ENCODE measurements around the gene PEAK1.

PEAK1 gene

GRCh38 chr15:77060546-77060945, 359.4 kb downstream of the PEAK1 start:
- Histone ChIP-seq H4K8ac (ENCODE audit: low read length) (no peak overlapping the region), H2BK12ac (ENCODE audit: low read length in 2 of 2) (no peak overlapping the region), H2BK5ac (ENCODE audit: low read depth, low read length, poor library complexity, severe bottlenecking) (no peak overlapping the region)

GRCh38 chr15:77059786-77060361, 360.0 kb downstream of the PEAK1 start:
- H3K9me3 ChIP-seq (ENCODE audit: control insufficient read depth, low read length) = no peaks in the 10 kb centered on the region
- H3K4me3 ChIP-seq (ENCODE audit: insufficient read depth in 1 of 2, low read depth in 1 of 2, low read length in 2 of 2) = peak overlapping the region in 1 of 2 experiments; percentile 57
- H3K14ac ChIP-seq (ENCODE audit: low read length in 2 of 2) = no peak overlapping the region
- H2BK15ac ChIP-seq (ENCODE audit: low read depth, poor library complexity, severe bottlenecking) = no peak overlapping the region
- no peaks in the 10 kb centered on the region for H3K27me3 ChIP-seq (ENCODE audit: control insufficient read depth in 1 of 2, insufficient read depth in 1 of 2, low read length in 2 of 2)
- H2AFZ ChIP-seq (ENCODE audit: low read depth, low read length) = no peak overlapping the region
- H3K18ac ChIP-seq (ENCODE audit: low read depth in 1 of 2, low read length in 2 of 2) = no peak overlapping the region
- peak overlapping the region; percentile 82 for H3K9ac ChIP-seq (ENCODE audit: low read length)
- H2BK120ac ChIP-seq (ENCODE audit: low read depth, low read length) = no peak overlapping the region
- peaks cover 13% of the 10 kb centered on the region for H3K79me1 ChIP-seq (replicated peaks; ENCODE audit: low read length, poor library complexity, severe bottlenecking)
- no peak overlapping the region for H4K91ac ChIP-seq (ENCODE audit: low read length)
- H2AK5ac ChIP-seq (ENCODE audit: low read length, severe bottlenecking) = no peak overlapping the region
- H3K4me2 ChIP-seq (ENCODE audit: low read length, poor library complexity, severe bottlenecking) = peak overlapping the region; percentile 14
- no peak for DNase-seq
- H2BK5ac ChIP-seq (ENCODE audit: low read depth, low read length, poor library complexity, severe bottlenecking) = no peak overlapping the region
- H3K36me3 ChIP-seq (ENCODE audit: control insufficient read depth in 1 of 2, insufficient read depth in 2 of 2, low read depth in 1 of 2, low read length in 2 of 2) = peaks cover 0 to 17% of the 10 kb centered on the region in 2 experiments
- no peak overlapping the region for H3K27ac ChIP-seq (ENCODE audit: low read length, poor library complexity, severe bottlenecking)
- H3K23ac ChIP-seq (ENCODE audit: low read length in 2 of 2) = no peak overlapping the region
- H4K8ac ChIP-seq (ENCODE audit: low read length) = no peak overlapping the region
- no peak overlapping the region for H2BK12ac ChIP-seq (ENCODE audit: low read length in 2 of 2)
- WGBS = no CpG with 5 or more reads among the region's 2 CpGs
- no peak overlapping the region for H3K4ac ChIP-seq (ENCODE audit: low read depth in 1 of 2, low read length in 2 of 2)
- H3K4me1 ChIP-seq (ENCODE audit: control insufficient read depth, insufficient read depth, low read depth, low read length) = peaks cover 6% of the 10 kb centered on the region

More at GRCh38 chr15:77060546-77060945, 359.4 kb downstream of the PEAK1 start:
- peak overlapping the region; percentile 82 for H3K9ac ChIP-seq (ENCODE audit: low read length)
- H3K14ac ChIP-seq (ENCODE audit: low read length in 2 of 2) = no peak overlapping the region
- no peak overlapping the region for H3K18ac ChIP-seq (ENCODE audit: low read depth in 1 of 2, low read length in 2 of 2)
- H3K27me3 ChIP-seq (ENCODE audit: control insufficient read depth in 1 of 2, insufficient read depth in 1 of 2, low read length in 2 of 2) = no peaks in the 10 kb centered on the region
- no peak overlapping the region for H2BK15ac ChIP-seq (ENCODE audit: low read depth, poor library complexity, severe bottlenecking)
- H3K27ac ChIP-seq (ENCODE audit: low read length, poor library complexity, severe bottlenecking) = no peak overlapping the region
- H3K79me1 ChIP-seq (replicated peaks; ENCODE audit: low read length, poor library complexity, severe bottlenecking) = peaks cover 12% of the 10 kb centered on the region
- H3K4me3 ChIP-seq (ENCODE audit: insufficient read depth in 1 of 2, low read depth in 1 of 2, low read length in 2 of 2) = peak overlapping the region in 1 of 2 experiments; percentile 57
- no peak overlapping the region for H4K91ac ChIP-seq (ENCODE audit: low read length)
- H2AFZ ChIP-seq (ENCODE audit: low read depth, low read length) = no peak overlapping the region
- no peak overlapping the region for H2AK5ac ChIP-seq (ENCODE audit: low read length, severe bottlenecking)
- no peak overlapping the region for H3K4me2 ChIP-seq (ENCODE audit: low read length, poor library complexity, severe bottlenecking)
- DNase-seq = no peak
- no peak overlapping the region for H2BK120ac ChIP-seq (ENCODE audit: low read depth, low read length)
- H3K36me3 ChIP-seq (ENCODE audit: control insufficient read depth in 1 of 2, insufficient read depth in 2 of 2, low read depth in 1 of 2, low read length in 2 of 2) = peaks cover 0 to 10% of the 10 kb centered on the region in 2 experiments
- H3K4ac ChIP-seq (ENCODE audit: low read depth in 1 of 2, low read length in 2 of 2) = no peak overlapping the region
- no peaks in the 10 kb centered on the region for H3K9me3 ChIP-seq (ENCODE audit: control insufficient read depth, low read length)
- peaks cover 6% of the 10 kb centered on the region for H3K4me1 ChIP-seq (ENCODE audit: control insufficient read depth, insufficient read depth, low read depth, low read length)
- no peak overlapping the region for H3K23ac ChIP-seq (ENCODE audit: low read length in 2 of 2)

- Histone ChIP-seq H3K27me3 (ENCODE audit: control insufficient read depth in 1 of 2, insufficient read depth in 1 of 2, low read length in 2 of 2) (no peaks in the 10 kb centered on the region), H4K8ac (ENCODE audit: low read length) (no peak overlapping the region), H3K4me3 (ENCODE audit: insufficient read depth in 1 of 2, low read depth in 1 of 2, low read length in 2 of 2) (no peak overlapping the region), H2BK5ac (ENCODE audit: low read depth, low read length, poor library complexity, severe bottlenecking) (no peak overlapping the region), H3K9me3 (ENCODE audit: control insufficient read depth, low read length) (no peaks in the 10 kb centered on the region), H3K79me1 (replicated peaks; ENCODE audit: low read length, poor library complexity, severe bottlenecking) (peaks cover 19% of the 10 kb centered on the region), H3K4me1 (ENCODE audit: control insufficient read depth, insufficient read depth, low read depth, low read length) (peaks cover 6% of the 10 kb centered on the region), H3K14ac (ENCODE audit: low read length in 2 of 2) (no peak overlapping the region), H3K4ac (ENCODE audit: low read depth in 1 of 2, low read length in 2 of 2) (no peak overlapping the region), H2AK5ac (ENCODE audit: low read length, severe bottlenecking) (no peak overlapping the region), H3K36me3 (ENCODE audit: control insufficient read depth in 1 of 2, insufficient read depth in 2 of 2, low read depth in 1 of 2, low read length in 2 of 2) (peaks cover 0 to 28% of the 10 kb centered on the region in 2 experiments), H3K9ac (ENCODE audit: low read length) (no peak overlapping the region), H3K4me2 (ENCODE audit: low read length, poor library complexity, severe bottlenecking) (no peak overlapping the region), H3K18ac (ENCODE audit: low read depth in 1 of 2, low read length in 2 of 2) (no peak overlapping the region), H2BK120ac (ENCODE audit: low read depth, low read length) (no peak overlapping the region), H2BK12ac (ENCODE audit: low read length in 2 of 2) (no peak overlapping the region), H3K23ac (ENCODE audit: low read length in 2 of 2) (no peak overlapping the region), H3K27ac (ENCODE audit: low read length, poor library complexity, severe bottlenecking) (no peak overlapping the region), H2AFZ (ENCODE audit: low read depth, low read length) (no peak overlapping the region), H2BK15ac (ENCODE audit: low read depth, poor library complexity, severe bottlenecking) (no peak overlapping the region), H4K91ac (ENCODE audit: low read length) (no peak overlapping the region)
- 100% methylated on average over 3 of the region's 4 CpGs for WGBS
- DNase-seq = no peak
Observed at GRCh38 chr15:77058468-77058867, 361.4 kb downstream of the PEAK1 start.

GRCh38 chr15:77057685-77058084, 362.2 kb downstream of the PEAK1 start:
- Histone ChIP-seq H3K9ac (ENCODE audit: low read length) (no peak overlapping the region), H4K8ac (ENCODE audit: low read length) (no peak overlapping the region), H3K36me3 (ENCODE audit: control insufficient read depth in 1 of 2, insufficient read depth in 2 of 2, low read depth in 1 of 2, low read length in 2 of 2) (peaks cover 3 to 33% of the 10 kb centered on the region in 2 experiments), H2BK5ac (ENCODE audit: low read depth, low read length, poor library complexity, severe bottlenecking) (no peak overlapping the region), H3K4me2 (ENCODE audit: low read length, poor library complexity, severe bottlenecking) (no peak overlapping the region), H2BK120ac (ENCODE audit: low read depth, low read length) (no peak overlapping the region), H2AK5ac (ENCODE audit: low read length, severe bottlenecking) (peak overlapping the region; percentile 19), H3K18ac (ENCODE audit: low read depth in 1 of 2, low read length in 2 of 2) (no peak overlapping the region), H2BK15ac (ENCODE audit: low read depth, poor library complexity, severe bottlenecking) (no peak overlapping the region), H3K23ac (ENCODE audit: low read length in 2 of 2) (no peak overlapping the region), H3K27ac (ENCODE audit: low read length, poor library complexity, severe bottlenecking) (peak overlapping the region; percentile 4), H3K4me3 (ENCODE audit: insufficient read depth in 1 of 2, low read depth in 1 of 2, low read length in 2 of 2) (no peak overlapping the region), H3K79me1 (replicated peaks; ENCODE audit: low read length, poor library complexity, severe bottlenecking) (peaks cover 23% of the 10 kb centered on the region), H4K91ac (ENCODE audit: low read length) (no peak overlapping the region), H2AFZ (ENCODE audit: low read depth, low read length) (no peak overlapping the region), H3K27me3 (ENCODE audit: control insufficient read depth in 1 of 2, insufficient read depth in 1 of 2, low read length in 2 of 2) (no peaks in the 10 kb centered on the region), H3K14ac (ENCODE audit: low read length in 2 of 2) (no peak overlapping the region), H3K4me1 (ENCODE audit: control insufficient read depth, insufficient read depth, low read depth, low read length) (peaks cover 6% of the 10 kb centered on the region), H3K4ac (ENCODE audit: low read depth in 1 of 2, low read length in 2 of 2) (no peak overlapping the region), H3K9me3 (ENCODE audit: control insufficient read depth, low read length) (no peaks in the 10 kb centered on the region), H2BK12ac (ENCODE audit: low read length in 2 of 2) (no peak overlapping the region)
- 95% methylated on average over 4 of the region's 4 CpGs for WGBS
- DNase-seq = no peak

Data from mesenchymal stem cell (in vitro differentiated cells and primary cell).